K562 (cell line): ENCODE measurements around the gene MRPL28. TPM values are rescaled to one million over a fixed set of nuclear protein-coding genes. Genes with fewer than 3 reads are reported as not detected.

Source experiments
- ETS2 ChIP-seq: IDR thresholded peaks from 2 replicates; pipeline ENCODE4 v1.6.1; 2016; ENCODE audit warnings: borderline replicate concordance, missing genetic modification characterization, mild to moderate bottlenecking, moderate library complexity, missing compliant biosample characterization; ENCODE audit not compliant: poor library complexity, severe bottlenecking
- GABPB1 ChIP-seq: sonication (generic); formaldehyde crosslinking; IDR thresholded peaks from 2 replicates; pipeline ENCODE4 v1.8.0; 2022; ENCODE audit warnings: mild to moderate bottlenecking, missing genetic modification reagents
- TOE1 ChIP-seq, 2 experiments: fragments of 450-650 bp in 1 of 2; sonication (generic) in 1 of 2; formaldehyde crosslinking in 1 of 2; IDR thresholded peaks; 2 replicates each; pipeline versions ENCODE4 v1.7.1 to v1.8.0; 2016 to 2022; ENCODE audit warnings: borderline replicate concordance in 2 of 2, mild to moderate bottlenecking in 2 of 2, antibody characterized with exemption in 1 of 2, inconsistent platforms in 1 of 2, low read depth in 1 of 2, missing genetic modification reagents in 1 of 2, moderate library complexity in 1 of 2
- ZBTB7A ChIP-seq: IDR thresholded peaks from 2 replicates; pipeline ENCODE4 v1.6.1; 2011; ENCODE audit warnings: low read depth, mild to moderate bottlenecking, low read length, moderate library complexity, borderline replicate concordance; ENCODE audit not compliant: control insufficient read depth
- ZNF134 ChIP-seq: fragments of 250-450 bp; sonication (Bioruptor Pico); conservative IDR thresholded peaks from 2 replicates; pipeline ENCODE4 v1.4.0; 2020
- ZNF395 ChIP-seq: fragments of 200-800 bp; sonication (Bioruptor generic); IDR thresholded peaks from 2 replicates; pipeline ENCODE4 v1.6.1; 2017; ENCODE audit warnings: missing genetic modification characterization, missing compliant biosample characterization
- ZNF668 ChIP-seq: fragments of 250-450 bp; sonication (Bioruptor Pico); IDR thresholded peaks from 2 replicates; pipeline ENCODE4 v1.8.0; 2022; ENCODE audit warnings: mild to moderate bottlenecking, inconsistent platforms
- polyA plus RNA-seq, 8 experiments: library from polyadenylated mRNA; depleted of rRNA in 4 of 8; stranded (reverse) in 5 of 8; unstranded in 3 of 8; fragments of >200 nt; fragmentation: Nextera tagmentation in 2 of 8; fragmentation: Illumina TruSeq in 1 of 8; extraction: Ambion mirVana in 2 of 8; extraction: Trizol in 1 of 8; gene quantifications; 2 replicates each; pipeline versions ENCODE4 v1.2.1 to v1.2.3, GENCODE V29; 2011 to 2014; ENCODE audit warnings: inconsistent platforms in 1 of 8, missing spikeins in 1 of 8
- total RNA-seq, 7 experiments: library from RNA; depleted of rRNA in 6 of 7; stranded (reverse); fragments of >200 nt in 6 of 7; fragmentation: Illumina TruSeq in 2 of 7; extraction: Trizol in 2 of 7; gene quantifications; 2 replicates each; pipeline versions ENCODE4 v1.2.1 to v1.2.3, GENCODE V29; 2011 to 2021; ENCODE audit warnings: low replicate concordance in 1 of 7
- TF ChIP-seq, protein P1 (sequence below): sonication (generic); formaldehyde crosslinking; IDR thresholded peaks from 2 replicates; pipeline ENCODE4 v1.8.0; 2022; ENCODE audit warnings: mild to moderate bottlenecking, missing genetic modification reagents
- TF ChIP-seq, protein P2 (sequence below), 3 experiments: fragments of 200-800 bp in 1 of 3; fragments of 250-450 bp in 1 of 3; fragments of 450-650 bp in 1 of 3; sonication (Bioruptor Pico) in 1 of 3; sonication (Bioruptor generic) in 1 of 3; formaldehyde crosslinking in 1 of 3; IDR thresholded peaks; 2 replicates each; pipeline versions ENCODE4 v1.6.1 to v1.8.0; 2016 to 2022; ENCODE audit warnings: mild to moderate bottlenecking in 2 of 3, missing genetic modification characterization in 2 of 3, missing compliant biosample characterization in 1 of 3, moderate library complexity in 1 of 3
- TF ChIP-seq, protein P3 (sequence below): fragments of 450-650 bp; formaldehyde crosslinking; conservative IDR thresholded peaks from 2 replicates; pipeline ENCODE4 v1.4.0; 2022; ENCODE audit warnings: mild to moderate bottlenecking, missing genetic modification characterization
- TF ChIP-seq, protein P4 (sequence below), 2 experiments: IDR thresholded peaks; 2 replicates each; pipeline ENCODE4 v1.6.1; 2012; ENCODE audit warnings: improper control_type of control experiment in 2 of 2, low read depth in 2 of 2, low read length in 2 of 2, borderline replicate concordance in 1 of 2

The MRPL28 gene
- total and polyA plus RNA-seq, 9 of the 15 experiments (the other 6 are each of a cell fraction or from before 2014, with no cell fraction given): 2.5 to 323 (median 175) TPM

- TF ChIP-seq, protein P1, sequence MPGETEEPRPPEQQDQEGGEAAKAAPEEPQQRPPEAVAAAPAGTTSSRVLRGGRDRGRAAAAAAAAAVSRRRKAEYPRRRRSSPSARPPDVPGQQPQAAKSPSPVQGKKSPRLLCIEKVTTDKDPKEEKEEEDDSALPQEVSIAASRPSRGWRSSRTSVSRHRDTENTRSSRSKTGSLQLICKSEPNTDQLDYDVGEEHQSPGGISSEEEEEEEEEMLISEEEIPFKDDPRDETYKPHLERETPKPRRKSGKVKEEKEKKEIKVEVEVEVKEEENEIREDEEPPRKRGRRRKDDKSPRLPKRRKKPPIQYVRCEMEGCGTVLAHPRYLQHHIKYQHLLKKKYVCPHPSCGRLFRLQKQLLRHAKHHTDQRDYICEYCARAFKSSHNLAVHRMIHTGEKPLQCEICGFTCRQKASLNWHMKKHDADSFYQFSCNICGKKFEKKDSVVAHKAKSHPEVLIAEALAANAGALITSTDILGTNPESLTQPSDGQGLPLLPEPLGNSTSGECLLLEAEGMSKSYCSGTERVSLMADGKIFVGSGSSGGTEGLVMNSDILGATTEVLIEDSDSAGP (CRISPR knock-in tag): no peak
- no peak for TF ChIP-seq ZNF395
- TF ChIP-seq ZNF134: no peak
- TF ChIP-seq, protein P2, sequence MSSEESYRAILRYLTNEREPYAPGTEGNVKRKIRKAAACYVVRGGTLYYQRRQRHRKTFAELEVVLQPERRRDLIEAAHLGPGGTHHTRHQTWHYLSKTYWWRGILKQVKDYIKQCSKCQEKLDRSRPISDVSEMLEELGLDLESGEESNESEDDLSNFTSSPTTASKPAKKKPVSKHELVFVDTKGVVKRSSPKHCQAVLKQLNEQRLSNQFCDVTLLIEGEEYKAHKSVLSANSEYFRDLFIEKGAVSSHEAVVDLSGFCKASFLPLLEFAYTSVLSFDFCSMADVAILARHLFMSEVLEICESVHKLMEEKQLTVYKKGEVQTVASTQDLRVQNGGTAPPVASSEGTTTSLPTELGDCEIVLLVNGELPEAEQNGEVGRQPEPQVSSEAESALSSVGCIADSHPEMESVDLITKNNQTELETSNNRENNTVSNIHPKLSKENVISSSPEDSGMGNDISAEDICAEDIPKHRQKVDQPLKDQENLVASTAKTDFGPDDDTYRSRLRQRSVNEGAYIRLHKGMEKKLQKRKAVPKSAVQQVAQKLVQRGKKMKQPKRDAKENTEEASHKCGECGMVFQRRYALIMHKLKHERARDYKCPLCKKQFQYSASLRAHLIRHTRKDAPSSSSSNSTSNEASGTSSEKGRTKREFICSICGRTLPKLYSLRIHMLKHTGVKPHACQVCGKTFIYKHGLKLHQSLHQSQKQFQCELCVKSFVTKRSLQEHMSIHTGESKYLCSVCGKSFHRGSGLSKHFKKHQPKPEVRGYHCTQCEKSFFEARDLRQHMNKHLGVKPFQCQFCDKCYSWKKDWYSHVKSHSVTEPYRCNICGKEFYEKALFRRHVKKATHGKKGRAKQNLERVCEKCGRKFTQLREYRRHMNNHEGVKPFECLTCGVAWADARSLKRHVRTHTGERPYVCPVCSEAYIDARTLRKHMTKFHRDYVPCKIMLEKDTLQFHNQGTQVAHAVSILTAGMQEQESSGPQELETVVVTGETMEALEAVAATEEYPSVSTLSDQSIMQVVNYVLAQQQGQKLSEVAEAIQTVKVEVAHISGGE (CRISPR knock-in tag; IDR thresholded peaks at IDR 0.05): 0 out of 6 replicates have a peak, but pooled peaks of 1 of the 3 experiments have one; percentile 22
- TF ChIP-seq, protein P3, sequence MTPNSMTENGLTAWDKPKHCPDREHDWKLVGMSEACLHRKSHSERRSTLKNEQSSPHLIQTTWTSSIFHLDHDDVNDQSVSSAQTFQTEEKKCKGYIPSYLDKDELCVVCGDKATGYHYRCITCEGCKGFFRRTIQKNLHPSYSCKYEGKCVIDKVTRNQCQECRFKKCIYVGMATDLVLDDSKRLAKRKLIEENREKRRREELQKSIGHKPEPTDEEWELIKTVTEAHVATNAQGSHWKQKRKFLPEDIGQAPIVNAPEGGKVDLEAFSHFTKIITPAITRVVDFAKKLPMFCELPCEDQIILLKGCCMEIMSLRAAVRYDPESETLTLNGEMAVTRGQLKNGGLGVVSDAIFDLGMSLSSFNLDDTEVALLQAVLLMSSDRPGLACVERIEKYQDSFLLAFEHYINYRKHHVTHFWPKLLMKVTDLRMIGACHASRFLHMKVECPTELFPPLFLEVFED (CRISPR knock-in tag): no peak
- TF ChIP-seq ETS2 (tag): no peak
- 0 out of 2 replicates have a peak, but pooled peaks have one; percentile 13 for TF ChIP-seq GABPB1 (CRISPR knock-in tag)
- TF ChIP-seq, protein P4, sequence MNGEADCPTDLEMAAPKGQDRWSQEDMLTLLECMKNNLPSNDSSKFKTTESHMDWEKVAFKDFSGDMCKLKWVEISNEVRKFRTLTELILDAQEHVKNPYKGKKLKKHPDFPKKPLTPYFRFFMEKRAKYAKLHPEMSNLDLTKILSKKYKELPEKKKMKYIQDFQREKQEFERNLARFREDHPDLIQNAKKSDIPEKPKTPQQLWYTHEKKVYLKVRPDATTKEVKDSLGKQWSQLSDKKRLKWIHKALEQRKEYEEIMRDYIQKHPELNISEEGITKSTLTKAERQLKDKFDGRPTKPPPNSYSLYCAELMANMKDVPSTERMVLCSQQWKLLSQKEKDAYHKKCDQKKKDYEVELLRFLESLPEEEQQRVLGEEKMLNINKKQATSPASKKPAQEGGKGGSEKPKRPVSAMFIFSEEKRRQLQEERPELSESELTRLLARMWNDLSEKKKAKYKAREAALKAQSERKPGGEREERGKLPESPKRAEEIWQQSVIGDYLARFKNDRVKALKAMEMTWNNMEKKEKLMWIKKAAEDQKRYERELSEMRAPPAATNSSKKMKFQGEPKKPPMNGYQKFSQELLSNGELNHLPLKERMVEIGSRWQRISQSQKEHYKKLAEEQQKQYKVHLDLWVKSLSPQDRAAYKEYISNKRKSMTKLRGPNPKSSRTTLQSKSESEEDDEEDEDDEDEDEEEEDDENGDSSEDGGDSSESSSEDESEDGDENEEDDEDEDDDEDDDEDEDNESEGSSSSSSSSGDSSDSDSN (IDR thresholded peaks at IDR 0.05; ENCODE audit: borderline replicate concordance in 1 of 2, low read depth in 2 of 2, low read length in 2 of 2): 0 out of 4 replicates have a peak, but pooled peaks of 1 of the 2 experiments have one; percentile 41
- no peak for TF ChIP-seq ZNF668
- peak; percentile 66; the same call in 1 of the 2 replicates for TF ChIP-seq ZBTB7A
- TF ChIP-seq TOE1 (IDR thresholded peaks at IDR 0.05; ENCODE audit: borderline replicate concordance): no peak
- no peak for TF ChIP-seq TOE1 (CRISPR knock-in tag; IDR thresholded peaks at IDR 0.05; ENCODE audit: borderline replicate concordance, low read depth)
Observed at GRCh38 chr16:381012-381788, 10.9 kb upstream of the MRPL28 start (continued).
